ENCODE measurements around the gene PBX3.
"Not testable (repeated sequence)": the region's sequence is repeated elsewhere in the genome, so short reads cannot be mapped to it uniquely, and the experiment has no call there.

Gene PBX3

GRCh38 chr9:125822160-125822559 lies 75.0 kb downstream of the PBX3 start:
- Histone ChIP-seq H3K79me2 (peaks cover 12% of the 10 kb centered on the region), H3K9me3 (ENCODE audit: control insufficient read depth, low read length) (no peaks in the 10 kb centered on the region), H3K27me3 (ENCODE audit: control insufficient read depth, insufficient read depth, low read length) (no peaks in the 10 kb centered on the region), H3K27ac (peak overlapping the region; percentile 51), H3K36me3 (ENCODE audit: control insufficient read depth, insufficient read depth, low read length) (no peaks in the 10 kb centered on the region), H3K4me2 (ENCODE audit: low read length) (peak overlapping the region; percentile 60), H3K9ac (no peak overlapping the region), H2AFZ (no peak overlapping the region), H3K4me1 (no peaks in the 10 kb centered on the region), H3K4me3 (ENCODE audit: low read depth, low read length) (peak overlapping the region; percentile 6)
- no peak for TF ChIP-seq CTCF (IDR thresholded peaks at IDR 0.05)

GRCh38 chr9:125822902-125823301 lies 75.7 kb downstream of the PBX3 start:
- Histone ChIP-seq H3K79me2 (peaks cover 15% of the 10 kb centered on the region), H3K27ac (peak overlapping the region; percentile 51), H3K4me3 (ENCODE audit: low read depth, low read length) (peak overlapping the region; percentile 6), H2AFZ (no peak overlapping the region), H3K4me2 (ENCODE audit: low read length) (peak overlapping the region; percentile 60), H3K4me1 (no peaks in the 10 kb centered on the region), H3K9ac (no peak overlapping the region), H3K9me3 (ENCODE audit: control insufficient read depth, low read length) (no peaks in the 10 kb centered on the region), H3K36me3 (ENCODE audit: control insufficient read depth, insufficient read depth, low read length) (no peaks in the 10 kb centered on the region), H3K27me3 (ENCODE audit: control insufficient read depth, insufficient read depth, low read length) (no peaks in the 10 kb centered on the region)
- TF ChIP-seq CTCF (IDR thresholded peaks at IDR 0.05) = no peak

- H3K4me1 ChIP-seq; H3K9ac ChIP-seq; H3K4me3 ChIP-seq (ENCODE audit: low read depth, low read length); H2AFZ ChIP-seq; H3K9me3 ChIP-seq (ENCODE audit: control insufficient read depth, low read length); H3K4me2 ChIP-seq (ENCODE audit: low read length); H3K36me3 ChIP-seq (ENCODE audit: control insufficient read depth, insufficient read depth, low read length); H3K27me3 ChIP-seq (ENCODE audit: control insufficient read depth, insufficient read depth, low read length): not testable (repeated sequence)
- H3K79me2 ChIP-seq = peaks cover 15% of the 10 kb centered on the region
- peak overlapping the region; percentile 51 for H3K27ac ChIP-seq
Observed at GRCh38 chr9:125823874-125824406, 76.8 kb downstream of the PBX3 start.

- Histone ChIP-seq H3K4me1 (no peaks in the 10 kb centered on the region), H3K4me3 (ENCODE audit: low read depth, low read length) (no peak overlapping the region), H3K4me2 (ENCODE audit: low read length) (no peak overlapping the region), H3K27me3 (ENCODE audit: control insufficient read depth, insufficient read depth, low read length) (no peaks in the 10 kb centered on the region), H2AFZ (no peak overlapping the region), H3K79me2 (peaks cover 16% of the 10 kb centered on the region), H3K9me3 (ENCODE audit: control insufficient read depth, low read length) (no peaks in the 10 kb centered on the region), H3K36me3 (ENCODE audit: control insufficient read depth, insufficient read depth, low read length) (no peaks in the 10 kb centered on the region), H3K27ac (no peak overlapping the region), H3K9ac (no peak overlapping the region)
- TF ChIP-seq CTCF (IDR thresholded peaks at IDR 0.05) = no peak
Observed at GRCh38 chr9:125825762-125826161, 78.6 kb downstream of the PBX3 start.

GRCh38 chr9:125826850-125827249 lies 79.7 kb downstream of the PBX3 start:
- peaks cover 5% of the 10 kb centered on the region for H3K4me1 ChIP-seq
- peaks cover 21% of the 10 kb centered on the region for H3K79me2 ChIP-seq
- H2AFZ ChIP-seq = no peak overlapping the region
- no peaks in the 10 kb centered on the region for H3K36me3 ChIP-seq (ENCODE audit: control insufficient read depth, insufficient read depth, low read length)
- no peak overlapping the region for H3K4me2 ChIP-seq (ENCODE audit: low read length)
- no peak for TF ChIP-seq CTCF (IDR thresholded peaks at IDR 0.05)
- H3K27ac ChIP-seq = no peak overlapping the region
- no peaks in the 10 kb centered on the region for H3K9me3 ChIP-seq (ENCODE audit: control insufficient read depth, low read length)
- H3K4me3 ChIP-seq (ENCODE audit: low read depth, low read length) = no peak overlapping the region
- no peak overlapping the region for H3K9ac ChIP-seq
- no peaks in the 10 kb centered on the region for H3K27me3 ChIP-seq (ENCODE audit: control insufficient read depth, insufficient read depth, low read length)

All from parathyroid adenoma (tissue), 2 donors.